K562 (cell line): ENCODE measurements around the gene SCAMP5. TPM values are rescaled to one million over a fixed set of nuclear protein-coding genes. Genes with fewer than 3 reads are reported as not detected.
A peak's percentile ranks its signal among the peaks of the same experiment; 100 is the strongest.

Experiments used
- BHLHE40 ChIP-seq: IDR thresholded peaks from 2 replicates; pipeline ENCODE4 v1.6.1; 2011; ENCODE audit warnings: low read length, improper control_type of control experiment
- BRD4 ChIP-seq: fragments of 200-600 bp; sonication (generic); IDR thresholded peaks from 2 replicates; pipeline ENCODE4 v1.6.1; 2017; ENCODE audit warnings: inconsistent platforms
- C11orf30 ChIP-seq: fragments of 450-650 bp; IDR thresholded peaks from 2 replicates; pipeline ENCODE4 v1.6.1; 2016; ENCODE audit warnings: low read depth, mild to moderate bottlenecking
- E2F1 ChIP-seq: sonication (generic); formaldehyde crosslinking; IDR thresholded peaks from 2 replicates; pipeline ENCODE4 v1.8.1; 2023; ENCODE audit warnings: mild to moderate bottlenecking, missing genetic modification reagents, moderate library complexity
- FOXM1 ChIP-seq, 2 experiments: fragments of 450-650 bp in 1 of 2; sonication (generic) in 1 of 2; formaldehyde crosslinking in 1 of 2; IDR thresholded peaks; 2 replicates each; pipeline versions ENCODE4 v1.6.1 to v1.9.0; 2017 to 2022; ENCODE audit warnings: low read depth in 2 of 2, mild to moderate bottlenecking in 2 of 2, missing genetic modification reagents in 1 of 2, moderate library complexity in 1 of 2
- MAX ChIP-seq: sonication (generic); formaldehyde crosslinking; IDR thresholded peaks from 2 replicates; pipeline ENCODE4 v1.9.0; 2022; ENCODE audit warnings: mild to moderate bottlenecking, missing genetic modification reagents
- MGA ChIP-seq: fragments of 450-650 bp; IDR thresholded peaks from 2 replicates; pipeline ENCODE4 v1.6.1; 2016; ENCODE audit warnings: mild to moderate bottlenecking, moderate library complexity
- NFE2L1 ChIP-seq: fragments of 450-650 bp; IDR thresholded peaks from 2 replicates; pipeline ENCODE4 v1.6.1; 2016; ENCODE audit warnings: missing genetic modification characterization, low read depth, mild to moderate bottlenecking, missing compliant biosample characterization, moderate library complexity, borderline replicate concordance
- SRSF9 ChIP-seq: fragments of 200-400 bp; formaldehyde crosslinking; IDR thresholded peaks from 2 replicates; pipeline ENCODE4 v1.6.1; 2017; ENCODE audit warnings: low read depth, low read length, borderline replicate concordance
- TOE1 ChIP-seq, 2 experiments: fragments of 450-650 bp in 1 of 2; sonication (generic) in 1 of 2; formaldehyde crosslinking in 1 of 2; IDR thresholded peaks; 2 replicates each; pipeline versions ENCODE4 v1.7.1 to v1.8.0; 2016 to 2022; ENCODE audit warnings: borderline replicate concordance in 2 of 2, mild to moderate bottlenecking in 2 of 2, antibody characterized with exemption in 1 of 2, inconsistent platforms in 1 of 2, low read depth in 1 of 2, missing genetic modification reagents in 1 of 2, moderate library complexity in 1 of 2
- polyA plus RNA-seq, 8 experiments: library from polyadenylated mRNA; depleted of rRNA in 4 of 8; stranded (reverse) in 5 of 8; unstranded in 3 of 8; fragments of >200 nt; fragmentation: Nextera tagmentation in 2 of 8; fragmentation: Illumina TruSeq in 1 of 8; extraction: Ambion mirVana in 2 of 8; extraction: Trizol in 1 of 8; gene quantifications; 2 replicates each; pipeline versions ENCODE4 v1.2.1 to v1.2.3, GENCODE V29; 2011 to 2014; ENCODE audit warnings: inconsistent platforms in 1 of 8, missing spikeins in 1 of 8
- total RNA-seq, 7 experiments: library from RNA; depleted of rRNA in 6 of 7; stranded (reverse); fragments of >200 nt in 6 of 7; fragmentation: Illumina TruSeq in 2 of 7; extraction: Trizol in 2 of 7; gene quantifications; 2 replicates each; pipeline versions ENCODE4 v1.2.1 to v1.2.3, GENCODE V29; 2011 to 2021; ENCODE audit warnings: low replicate concordance in 1 of 7
- TF ChIP-seq, protein P1 (sequence below): fragments of 450-650 bp; formaldehyde crosslinking; IDR thresholded peaks from 2 replicates; pipeline ENCODE4 v1.4.0; 2022; ENCODE audit warnings: missing genetic modification characterization

SCAMP5 gene
- total and polyA plus RNA-seq, 9 of the 15 experiments (the other 6 are each of a cell fraction or from before 2014, with no cell fraction given), result 0.09 to 0.29 (median 0.19) TPM; not detected in 5

DNA sequence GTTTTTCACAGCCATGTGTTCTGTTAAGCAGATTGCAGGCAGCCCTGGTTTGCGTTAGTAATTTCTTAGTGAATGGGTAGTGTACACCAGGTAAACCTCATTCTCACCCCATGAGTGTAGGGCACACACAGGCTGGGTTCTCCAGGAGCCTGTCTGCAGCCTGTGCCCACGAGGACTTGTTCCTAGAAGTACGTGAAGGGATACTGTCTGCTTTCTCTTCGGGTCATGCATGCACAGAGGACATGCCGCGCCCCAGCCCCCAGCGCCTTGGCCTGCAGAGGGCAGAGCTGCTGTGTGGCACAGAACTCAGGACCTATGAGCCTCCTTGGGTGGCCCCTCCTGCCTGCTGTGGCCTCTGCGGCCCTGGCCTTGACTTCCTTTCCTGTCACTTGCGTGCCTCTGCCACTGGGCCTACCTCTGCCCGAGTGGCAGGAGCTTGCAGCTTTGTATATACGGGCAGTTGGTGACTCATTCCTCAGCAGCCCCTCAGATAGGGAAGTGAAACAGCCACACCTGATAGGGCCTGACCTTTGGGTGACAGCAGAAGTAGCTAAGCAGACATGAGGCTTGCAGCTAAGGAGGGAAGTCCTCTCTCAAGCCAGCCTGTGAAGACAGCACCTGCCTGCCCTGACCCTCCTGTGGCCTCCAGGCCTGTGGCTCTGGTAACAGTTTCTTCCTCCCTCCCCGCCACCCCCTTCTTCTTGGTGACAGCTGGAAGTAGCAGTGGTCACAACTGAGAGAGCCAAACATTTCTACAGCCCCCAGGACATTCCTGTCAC lies 47.6 kb downstream of the SCAMP5 start (continued):
- no peak for TF ChIP-seq TOE1 (IDR thresholded peaks at IDR 0.05; ENCODE audit: borderline replicate concordance)
- no peak for TF ChIP-seq TOE1 (CRISPR knock-in tag; IDR thresholded peaks at IDR 0.05; ENCODE audit: borderline replicate concordance, low read depth)
- no peak for TF ChIP-seq BRD4
- TF ChIP-seq BHLHE40, result no peak
- TF ChIP-seq C11orf30, result no peak
- no peak for TF ChIP-seq FOXM1 (IDR thresholded peaks at IDR 0.05; ENCODE audit: low read depth)
- no peak for TF ChIP-seq FOXM1 (CRISPR knock-in tag; IDR thresholded peaks at IDR 0.05; ENCODE audit: low read depth)
- TF ChIP-seq, protein P1, sequence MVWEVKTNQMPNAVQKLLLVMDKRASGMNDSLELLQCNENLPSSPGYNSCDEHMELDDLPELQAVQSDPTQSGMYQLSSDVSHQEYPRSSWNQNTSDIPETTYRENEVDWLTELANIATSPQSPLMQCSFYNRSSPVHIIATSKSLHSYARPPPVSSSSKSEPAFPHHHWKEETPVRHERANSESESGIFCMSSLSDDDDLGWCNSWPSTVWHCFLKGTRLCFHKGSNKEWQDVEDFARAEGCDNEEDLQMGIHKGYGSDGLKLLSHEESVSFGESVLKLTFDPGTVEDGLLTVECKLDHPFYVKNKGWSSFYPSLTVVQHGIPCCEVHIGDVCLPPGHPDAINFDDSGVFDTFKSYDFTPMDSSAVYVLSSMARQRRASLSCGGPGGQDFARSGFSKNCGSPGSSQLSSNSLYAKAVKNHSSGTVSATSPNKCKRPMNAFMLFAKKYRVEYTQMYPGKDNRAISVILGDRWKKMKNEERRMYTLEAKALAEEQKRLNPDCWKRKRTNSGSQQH (CRISPR knock-in tag), result no peak
- TF ChIP-seq NFE2L1 (tag), result no peak
- peak; percentile 59; the same call in 1 of the 2 replicates for TF ChIP-seq MAX (CRISPR knock-in tag)
- no peak for TF ChIP-seq E2F1
- TF ChIP-seq SRSF9, result no peak
- TF ChIP-seq MGA, result no peak
